ENCODE data around the gene HLA-F. TPM values are rescaled to one million over a fixed set of nuclear protein-coding genes. Genes with fewer than 3 reads are reported as not detected.

Gene HLA-F
- polyA plus RNA-seq, 1 of the 3 experiments (the other 2 are of a cell fraction) = 0.31 TPM

DNA sequence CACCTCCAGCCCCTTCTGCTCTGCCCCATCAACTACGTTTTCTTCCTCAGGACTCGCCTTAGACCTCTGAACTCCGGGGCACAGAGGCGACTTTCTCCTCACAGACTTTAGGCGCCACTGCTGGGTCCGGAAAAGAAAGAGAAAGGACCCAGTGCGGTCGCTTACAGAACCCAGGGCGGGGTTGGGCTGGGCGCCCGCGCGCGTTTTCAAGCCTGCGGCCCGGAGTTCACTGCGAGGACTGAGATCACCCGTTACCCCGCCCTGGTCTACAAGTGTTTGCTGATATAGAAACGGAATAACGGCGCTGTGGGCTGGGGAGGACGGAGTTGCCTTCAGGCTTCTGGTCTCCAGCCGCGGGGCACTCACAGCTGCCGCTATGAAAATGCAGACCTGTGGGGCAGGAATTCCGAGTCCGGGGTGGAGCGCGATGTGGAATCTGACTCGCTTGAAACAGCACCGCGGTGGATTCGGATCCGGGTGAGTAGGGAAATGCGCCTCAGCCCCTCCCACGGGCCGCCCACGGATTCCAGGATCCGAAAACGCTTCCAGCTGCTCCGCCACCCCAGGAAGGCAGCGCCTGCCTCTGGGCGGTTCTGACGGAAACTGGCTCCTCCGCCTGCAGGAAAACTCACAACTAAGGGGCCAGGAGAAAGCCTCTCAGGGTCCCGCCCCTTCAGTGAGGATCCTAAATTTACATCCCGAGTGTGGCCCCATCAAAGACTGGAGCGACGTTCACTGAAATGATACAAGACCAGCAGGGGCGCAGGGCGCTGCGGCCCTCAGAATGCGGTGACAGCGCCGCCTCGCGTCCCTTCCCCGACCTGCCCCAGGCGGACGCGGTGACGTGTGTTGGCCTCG, 29.4 kb downstream of the HLA-F start (continued):
- TF ChIP-seq SIN3A (IDR thresholded peaks at IDR 0.05; ENCODE audit: borderline replicate concordance, low read depth, low read length) (no peak), GABPA (IDR thresholded peaks at IDR 0.05; ENCODE audit: low read depth) (0 out of 2 replicates have a peak, but pooled peaks have one; percentile 12), RCOR1 (IDR thresholded peaks at IDR 0.05; ENCODE audit: low read length) (no peak), RAD21 (IDR thresholded peaks at IDR 0.05; ENCODE audit: low read length) (peak; percentile 56), FOXJ3 (CRISPR knock-in tag; IDR thresholded peaks at IDR 0.05) (no peak), NRF1 (IDR thresholded peaks at IDR 0.05; ENCODE audit: low read depth, low read length) (no peak), FOXM1 (IDR thresholded peaks at IDR 0.05; ENCODE audit: low read depth) (no peak), EZH2phosphoT487 (IDR thresholded peaks at IDR 0.05; ENCODE audit: borderline replicate concordance, low read depth) (no peak), NFIC (IDR thresholded peaks at IDR 0.05; ENCODE audit: borderline replicate concordance) (no peak), CHD2 (IDR thresholded peaks at IDR 0.05; ENCODE audit: low read length, partially characterized antibody) (no peak), TEAD4 (IDR thresholded peaks at IDR 0.05; ENCODE audit: borderline replicate concordance, insufficient read depth) (no peak), YY1 (IDR thresholded peaks at IDR 0.05; ENCODE audit: low read depth) (no peak)
- TF ChIP-seq, protein P1, sequence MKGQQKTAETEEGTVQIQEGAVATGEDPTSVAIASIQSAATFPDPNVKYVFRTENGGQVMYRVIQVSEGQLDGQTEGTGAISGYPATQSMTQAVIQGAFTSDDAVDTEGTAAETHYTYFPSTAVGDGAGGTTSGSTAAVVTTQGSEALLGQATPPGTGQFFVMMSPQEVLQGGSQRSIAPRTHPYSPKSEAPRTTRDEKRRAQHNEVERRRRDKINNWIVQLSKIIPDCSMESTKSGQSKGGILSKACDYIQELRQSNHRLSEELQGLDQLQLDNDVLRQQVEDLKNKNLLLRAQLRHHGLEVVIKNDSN (IDR thresholded peaks at IDR 0.05; ENCODE audit: borderline replicate concordance, low read depth) = no peak

DNA sequence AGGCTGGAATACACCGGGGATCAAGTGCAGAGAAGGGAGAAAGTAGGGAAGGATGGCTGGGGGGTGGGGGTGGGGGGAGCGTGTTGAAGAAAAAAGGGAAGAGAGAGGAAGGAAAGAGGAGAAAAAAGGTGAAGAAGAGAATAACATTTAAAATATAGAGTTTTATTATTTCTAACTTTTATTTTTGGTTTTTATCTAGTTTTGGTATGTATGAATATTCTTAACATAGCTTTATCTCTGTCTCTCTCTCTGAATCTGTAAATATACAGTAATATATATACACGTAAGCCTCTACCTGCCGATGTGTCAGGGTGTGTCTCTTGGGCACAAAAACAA, 30.0 kb downstream of the HLA-F start:
- CTCF ChIA-PET = interaction anchor here (0.6 to 1.7 kb wide), 7 partner anchors 15 to 106 kb away, joined by 3 to 10 read pairs (median 4); no protein-coding TSS in a partner anchor
- WGBS (ENCODE audit: low lambda C conversion rate) = 10% methylated on average over 4 of the region's 4 CpGs
- TF ChIP-seq, protein P2, sequence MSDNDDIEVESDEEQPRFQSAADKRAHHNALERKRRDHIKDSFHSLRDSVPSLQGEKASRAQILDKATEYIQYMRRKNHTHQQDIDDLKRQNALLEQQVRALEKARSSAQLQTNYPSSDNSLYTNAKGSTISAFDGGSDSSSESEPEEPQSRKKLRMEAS (IDR thresholded peaks at IDR 0.05; ENCODE audit: low read depth) = no peak
- TF ChIP-seq MEF2A (IDR thresholded peaks at IDR 0.05; ENCODE audit: borderline replicate concordance, low read depth) (no peak), RAD21 (IDR thresholded peaks at IDR 0.05; ENCODE audit: low read length) (no peak), RFX5 (IDR thresholded peaks at IDR 0.05; ENCODE audit: low read length) (no peak), EZH2phosphoT487 (IDR thresholded peaks at IDR 0.05; ENCODE audit: borderline replicate concordance, low read depth) (no peak), ELF1 (IDR thresholded peaks at IDR 0.05) (no peak), FOXM1 (IDR thresholded peaks at IDR 0.05; ENCODE audit: low read depth) (no peak), RXRA (IDR thresholded peaks at IDR 0.05; ENCODE audit: borderline replicate concordance, low read depth) (no peak), RCOR1 (IDR thresholded peaks at IDR 0.05; ENCODE audit: low read length) (no peak), JUND (IDR thresholded peaks at IDR 0.05) (no peak), EP300 (IDR thresholded peaks at IDR 0.05; ENCODE audit: borderline replicate concordance in 1 of 2, low read depth in 1 of 2, low read length in 1 of 2) (no peak), NFIC (IDR thresholded peaks at IDR 0.05; ENCODE audit: borderline replicate concordance) (no peak), YY1 (IDR thresholded peaks at IDR 0.05; ENCODE audit: low read depth) (no peak)
- TF ChIP-seq, protein P3, sequence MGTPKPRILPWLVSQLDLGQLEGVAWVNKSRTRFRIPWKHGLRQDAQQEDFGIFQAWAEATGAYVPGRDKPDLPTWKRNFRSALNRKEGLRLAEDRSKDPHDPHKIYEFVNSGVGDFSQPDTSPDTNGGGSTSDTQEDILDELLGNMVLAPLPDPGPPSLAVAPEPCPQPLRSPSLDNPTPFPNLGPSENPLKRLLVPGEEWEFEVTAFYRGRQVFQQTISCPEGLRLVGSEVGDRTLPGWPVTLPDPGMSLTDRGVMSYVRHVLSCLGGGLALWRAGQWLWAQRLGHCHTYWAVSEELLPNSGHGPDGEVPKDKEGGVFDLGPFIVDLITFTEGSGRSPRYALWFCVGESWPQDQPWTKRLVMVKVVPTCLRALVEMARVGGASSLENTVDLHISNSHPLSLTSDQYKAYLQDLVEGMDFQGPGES (IDR thresholded peaks at IDR 0.05; ENCODE audit: low read depth, low read length) = no peak
- TF ChIP-seq, protein P4, sequence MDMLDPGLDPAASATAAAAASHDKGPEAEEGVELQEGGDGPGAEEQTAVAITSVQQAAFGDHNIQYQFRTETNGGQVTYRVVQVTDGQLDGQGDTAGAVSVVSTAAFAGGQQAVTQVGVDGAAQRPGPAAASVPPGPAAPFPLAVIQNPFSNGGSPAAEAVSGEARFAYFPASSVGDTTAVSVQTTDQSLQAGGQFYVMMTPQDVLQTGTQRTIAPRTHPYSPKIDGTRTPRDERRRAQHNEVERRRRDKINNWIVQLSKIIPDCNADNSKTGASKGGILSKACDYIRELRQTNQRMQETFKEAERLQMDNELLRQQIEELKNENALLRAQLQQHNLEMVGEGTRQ (IDR thresholded peaks at IDR 0.05; ENCODE audit: borderline replicate concordance, low read depth, low read length) = no peak
- TF ChIP-seq, protein P5, sequence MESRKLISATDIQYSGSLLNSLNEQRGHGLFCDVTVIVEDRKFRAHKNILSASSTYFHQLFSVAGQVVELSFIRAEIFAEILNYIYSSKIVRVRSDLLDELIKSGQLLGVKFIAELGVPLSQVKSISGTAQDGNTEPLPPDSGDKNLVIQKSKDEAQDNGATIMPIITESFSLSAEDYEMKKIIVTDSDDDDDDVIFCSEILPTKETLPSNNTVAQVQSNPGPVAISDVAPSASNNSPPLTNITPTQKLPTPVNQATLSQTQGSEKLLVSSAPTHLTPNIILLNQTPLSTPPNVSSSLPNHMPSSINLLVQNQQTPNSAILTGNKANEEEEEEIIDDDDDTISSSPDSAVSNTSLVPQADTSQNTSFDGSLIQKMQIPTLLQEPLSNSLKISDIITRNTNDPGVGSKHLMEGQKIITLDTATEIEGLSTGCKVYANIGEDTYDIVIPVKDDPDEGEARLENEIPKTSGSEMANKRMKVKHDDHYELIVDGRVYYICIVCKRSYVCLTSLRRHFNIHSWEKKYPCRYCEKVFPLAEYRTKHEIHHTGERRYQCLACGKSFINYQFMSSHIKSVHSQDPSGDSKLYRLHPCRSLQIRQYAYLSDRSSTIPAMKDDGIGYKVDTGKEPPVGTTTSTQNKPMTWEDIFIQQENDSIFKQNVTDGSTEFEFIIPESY (IDR thresholded peaks at IDR 0.05; ENCODE audit: borderline replicate concordance, low read depth) = no peak
- TF ChIP-seq, protein P6, sequence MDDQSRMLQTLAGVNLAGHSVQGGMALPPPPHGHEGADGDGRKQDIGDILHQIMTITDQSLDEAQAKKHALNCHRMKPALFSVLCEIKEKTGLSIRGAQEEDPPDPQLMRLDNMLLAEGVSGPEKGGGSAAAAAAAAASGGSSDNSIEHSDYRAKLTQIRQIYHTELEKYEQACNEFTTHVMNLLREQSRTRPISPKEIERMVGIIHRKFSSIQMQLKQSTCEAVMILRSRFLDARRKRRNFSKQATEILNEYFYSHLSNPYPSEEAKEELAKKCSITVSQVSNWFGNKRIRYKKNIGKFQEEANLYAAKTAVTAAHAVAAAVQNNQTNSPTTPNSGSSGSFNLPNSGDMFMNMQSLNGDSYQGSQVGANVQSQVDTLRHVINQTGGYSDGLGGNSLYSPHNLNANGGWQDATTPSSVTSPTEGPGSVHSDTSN (IDR thresholded peaks at IDR 0.05) = no peak

More for the DNA sequence above, 30.0 kb downstream of the HLA-F start:
- Histone ChIP-seq H3F3A (replicated peaks; ENCODE audit: insufficient read depth) (no peaks in the 10 kb centered on the region), H3K4me2 (peak overlapping the region; percentile 88), H3K4me1 (ENCODE audit: control insufficient read depth in 1 of 2, insufficient read depth in 2 of 2, low read depth in 1 of 2, low read length in 1 of 2) (peaks cover 0 to 12% of the 10 kb centered on the region in 2 experiments; a peak in 1 of 4 replicates), H3K4me3 (ENCODE audit: low read depth in 2 of 2, low read length in 1 of 2) (peak overlapping the region; percentile 48 to 66; a peak in 2 of 4 replicates), H3K36me3 (replicated peaks in 1 of 2; ENCODE audit: control insufficient read depth in 1 of 2, insufficient read depth in 2 of 2, low read length in 1 of 2) (no peaks in the 10 kb centered on the region), H4K20me1 (ENCODE audit: insufficient read depth) (no peaks in the 10 kb centered on the region), H3K9me2 (no peaks in the 10 kb centered on the region), H3K27ac (ENCODE audit: low read depth in 2 of 2, low read length in 1 of 2) (no peak overlapping the region), H2AFZ (ENCODE audit: low read depth) (peak overlapping the region; percentile 94; the same call in 1 of the 2 replicates), H3K9ac (no peak overlapping the region), H3K9me3 (no peaks in the 10 kb centered on the region), H3K27me3 (ENCODE audit: insufficient read depth) (peaks cover 49% of the 10 kb centered on the region; the same call in 1 of the 2 replicates), H3K79me2 (ENCODE audit: insufficient read depth) (no peaks in the 10 kb centered on the region)
- DNase-seq = no peak
- POLR2A ChIA-PET = no interaction called here

Measured in SK-N-SH (cell line).